Ammon's horn (tissue), 1 donor: Measurements from ENCODE around the gene RHOH.
"Not testable (repeated sequence)": the region's sequence is repeated elsewhere in the genome, so short reads cannot be mapped to it uniquely, and the experiment has no call there.

Experiments
- DNase-seq: peaks from one replicate; pipeline ENCODE4 v3.0.0-alpha.2; 2016; ENCODE audit warnings: low spot score

Gene RHOH, protein sequence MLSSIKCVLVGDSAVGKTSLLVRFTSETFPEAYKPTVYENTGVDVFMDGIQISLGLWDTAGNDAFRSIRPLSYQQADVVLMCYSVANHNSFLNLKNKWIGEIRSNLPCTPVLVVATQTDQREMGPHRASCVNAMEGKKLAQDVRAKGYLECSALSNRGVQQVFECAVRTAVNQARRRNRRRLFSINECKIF

DNA sequence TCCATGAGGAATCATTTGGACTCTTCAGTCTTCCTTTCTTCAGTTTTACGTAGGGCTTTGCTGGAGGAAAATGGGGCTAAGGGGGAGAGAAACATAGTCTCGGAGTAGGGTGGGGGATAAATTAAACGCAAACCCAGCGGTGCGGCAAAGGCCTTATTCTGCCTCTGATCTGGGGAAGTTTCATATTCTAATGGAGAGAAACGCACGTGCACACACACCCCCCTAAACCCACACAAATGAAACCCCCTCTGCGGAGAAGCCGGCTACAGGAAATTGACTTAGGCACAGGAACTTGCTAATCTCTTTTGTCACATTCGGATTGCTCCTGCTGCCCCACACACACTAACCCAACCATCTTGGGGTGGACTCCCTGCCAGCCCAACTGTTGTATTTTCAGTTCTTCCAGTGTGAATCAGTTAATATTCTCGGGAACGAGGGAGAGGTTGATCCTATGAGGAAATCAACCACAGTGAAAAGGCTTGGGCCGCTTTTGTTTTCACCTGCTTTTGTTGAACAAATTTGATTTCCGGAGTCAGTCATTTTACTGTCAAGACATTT lies at the start of gene RHOH:
Gene RHOH (plus strand): TSS at position 308 of the 558 bp plus-strand sequence. CDS start 46,356 bp downstream, outside the sequence.
- DNase-seq = no peak

DNA sequence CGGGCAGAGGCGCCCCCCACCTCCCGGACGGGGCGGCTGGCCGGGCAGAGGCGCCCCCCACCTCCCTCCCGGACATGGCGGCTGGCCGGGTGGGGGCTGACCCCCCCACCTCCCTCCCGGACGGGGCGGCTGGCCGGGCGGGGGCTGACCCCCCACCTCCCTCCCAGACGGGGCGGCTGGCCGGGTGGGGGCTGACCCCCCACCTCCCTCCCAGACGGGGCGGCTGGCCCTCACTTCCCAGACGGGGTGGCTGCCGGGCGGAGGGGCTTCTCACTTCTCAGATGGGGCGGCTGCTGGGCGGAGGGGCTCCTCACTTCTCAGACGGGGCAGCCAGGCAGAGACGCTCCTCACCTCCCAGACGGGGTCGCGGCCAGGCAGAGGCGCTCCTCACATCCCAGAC lies 49.3 kb upstream of the RHOH start:
- not testable (repeated sequence) for DNase-seq

DNA sequence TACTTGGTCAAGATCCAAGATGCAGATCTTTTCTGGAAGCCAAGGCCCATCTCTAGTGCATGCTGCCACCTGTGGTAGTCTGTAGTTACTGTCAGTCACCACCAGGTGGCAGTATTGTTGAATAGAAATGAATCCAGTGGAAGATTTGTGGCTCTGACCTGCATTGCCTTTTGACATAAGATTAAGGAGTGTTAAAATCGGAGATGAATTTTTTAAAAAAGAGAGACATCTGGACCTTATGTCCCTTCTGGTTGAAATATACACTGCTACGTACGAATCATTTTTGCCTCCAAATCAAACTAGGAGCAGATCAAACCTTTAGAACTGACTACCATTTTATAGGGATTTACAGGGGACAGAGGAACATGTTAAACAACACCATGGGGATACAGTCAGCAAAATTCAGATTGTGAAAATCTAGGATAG lies 46.9 kb upstream of the RHOH start:
- DNase-seq = peak; percentile 59

DNA sequence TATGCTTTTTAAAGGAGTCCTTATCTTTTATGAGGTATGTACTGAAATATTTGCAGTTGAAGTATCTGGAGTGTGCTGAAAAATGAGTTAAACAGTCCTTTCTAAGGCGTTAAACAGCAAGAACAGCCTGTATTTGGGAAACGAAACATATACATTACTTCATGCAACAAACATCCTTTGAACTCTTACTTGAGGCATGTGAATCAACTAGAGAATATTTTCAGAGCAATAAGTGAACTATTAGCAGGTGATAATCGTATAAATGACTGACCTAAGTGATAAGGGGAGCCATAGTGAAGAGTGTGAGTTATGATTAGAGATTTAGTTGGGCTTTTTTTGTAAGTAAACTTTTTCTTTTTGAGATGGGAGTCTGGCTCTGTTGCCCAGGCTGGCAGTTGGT lies 45.9 kb upstream of the RHOH start:
- DNase-seq = no peak

DNA sequence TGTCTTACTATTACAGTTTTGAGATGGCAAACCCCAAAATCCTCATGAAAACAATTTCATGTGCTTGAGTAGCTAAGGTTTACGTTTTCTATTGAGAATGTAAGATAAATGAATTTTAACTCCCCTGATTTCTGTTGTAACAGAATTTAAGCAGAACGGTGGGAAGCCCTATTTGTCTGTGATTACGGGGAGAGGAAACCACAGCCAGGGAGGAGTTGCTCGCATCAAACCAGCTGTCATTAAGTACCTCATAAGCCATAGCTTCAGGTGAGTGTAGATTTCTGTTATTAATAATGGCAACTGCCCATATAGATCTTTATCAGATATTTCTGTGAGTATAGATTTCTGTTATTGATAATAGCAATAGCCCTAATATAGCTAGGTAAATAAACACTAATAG lies 44.2 kb upstream of the RHOH start:
- no peak for DNase-seq

DNA sequence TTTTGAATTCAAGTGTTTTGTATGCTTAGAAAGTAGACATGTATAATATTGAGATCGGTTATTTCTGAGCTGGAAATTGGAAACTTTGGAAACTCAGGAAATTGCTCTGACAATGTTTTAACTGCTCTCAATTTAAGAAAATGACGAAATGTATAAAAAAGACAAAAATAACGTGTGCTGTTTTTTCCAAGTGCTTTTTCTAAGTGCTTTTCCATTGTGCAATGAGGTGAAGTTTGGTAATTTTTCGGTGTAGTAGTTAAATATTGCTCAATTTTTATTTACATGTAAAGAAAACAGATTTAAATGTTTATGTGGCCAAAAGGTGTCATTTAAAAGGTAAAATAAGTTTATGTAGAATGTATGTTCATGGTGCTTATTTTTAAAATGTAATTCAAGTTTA lies 39.4 kb upstream of the RHOH start:
- no peak for DNase-seq

DNA sequence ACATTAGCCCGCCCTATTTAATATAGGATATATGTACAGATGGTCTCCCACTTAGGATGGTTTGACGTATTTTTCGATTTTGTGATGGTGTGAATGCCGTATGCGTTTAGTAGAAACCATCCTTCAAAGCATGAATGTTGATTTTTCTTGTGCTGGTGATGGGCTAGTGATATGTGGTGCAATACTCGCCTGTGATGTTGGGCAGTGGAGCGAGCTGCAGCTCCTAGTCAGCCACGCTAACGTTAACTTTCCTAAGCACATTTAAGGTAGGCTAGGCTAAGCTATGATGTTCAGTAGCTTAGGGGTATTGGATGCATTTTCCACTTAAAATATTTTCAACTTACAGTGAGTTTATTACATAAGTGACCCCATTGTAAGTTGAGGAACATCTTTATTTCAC lies 36.6 kb upstream of the RHOH start:
- no peak for DNase-seq

DNA sequence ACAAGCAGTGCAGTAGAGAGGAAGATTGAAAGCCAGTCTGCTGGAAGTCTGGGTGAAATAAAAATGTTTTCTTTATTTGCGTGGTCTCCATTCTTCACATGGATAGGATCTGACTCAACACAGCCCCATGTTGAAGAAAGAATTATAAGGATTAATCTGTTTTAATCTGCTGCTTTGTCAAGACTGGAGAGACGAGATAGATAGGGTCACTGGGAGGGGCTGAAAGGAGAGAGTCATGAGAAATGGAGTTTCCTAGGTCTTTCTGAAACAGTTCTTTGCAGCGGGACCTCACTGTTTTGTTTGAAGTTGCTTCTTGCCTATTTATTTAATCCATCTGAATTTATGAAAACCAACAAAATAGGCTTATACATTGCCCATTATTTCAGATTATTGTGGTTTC lies 32.4 kb upstream of the RHOH start:
- DNase-seq = no peak

DNA sequence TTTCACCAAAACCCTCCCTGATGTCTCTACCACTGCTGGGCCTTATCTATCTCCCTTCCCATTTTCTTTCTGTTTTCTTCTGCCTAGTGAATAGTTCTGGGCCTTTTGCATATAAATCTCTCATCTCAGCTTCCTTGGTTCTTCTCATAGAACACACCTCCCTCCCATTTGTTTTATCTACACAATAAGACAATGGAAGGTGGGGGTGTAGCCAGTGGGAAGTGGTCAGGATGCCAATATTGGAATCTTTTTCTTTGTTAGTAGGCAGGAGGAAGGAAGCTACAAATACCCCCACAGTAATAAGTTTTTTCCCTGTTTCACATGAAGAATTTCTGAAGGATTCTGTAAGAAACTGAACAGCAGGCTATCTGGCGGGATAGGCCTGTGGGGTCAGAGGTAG lies 30.9 kb upstream of the RHOH start:
- no peak for DNase-seq

DNA sequence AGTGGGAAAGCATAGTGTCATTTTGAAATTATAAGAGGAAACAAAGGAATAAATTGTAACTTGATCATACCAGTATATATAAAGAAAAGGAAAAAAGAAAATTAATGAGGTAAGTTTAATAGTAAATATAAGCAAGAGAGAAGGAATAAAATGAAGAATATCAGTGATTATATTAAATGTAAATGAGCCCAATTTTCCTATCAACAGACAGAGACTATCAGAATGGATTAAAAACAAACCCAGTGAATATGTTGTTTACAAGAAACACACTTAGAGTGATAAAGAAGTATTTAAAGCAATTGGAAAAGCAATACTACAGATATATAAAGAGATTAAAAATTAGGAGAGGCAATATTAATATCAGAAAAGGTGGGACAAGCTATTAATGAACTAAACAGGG lies 28.8 kb upstream of the RHOH start:
- DNase-seq = no peak

DNA sequence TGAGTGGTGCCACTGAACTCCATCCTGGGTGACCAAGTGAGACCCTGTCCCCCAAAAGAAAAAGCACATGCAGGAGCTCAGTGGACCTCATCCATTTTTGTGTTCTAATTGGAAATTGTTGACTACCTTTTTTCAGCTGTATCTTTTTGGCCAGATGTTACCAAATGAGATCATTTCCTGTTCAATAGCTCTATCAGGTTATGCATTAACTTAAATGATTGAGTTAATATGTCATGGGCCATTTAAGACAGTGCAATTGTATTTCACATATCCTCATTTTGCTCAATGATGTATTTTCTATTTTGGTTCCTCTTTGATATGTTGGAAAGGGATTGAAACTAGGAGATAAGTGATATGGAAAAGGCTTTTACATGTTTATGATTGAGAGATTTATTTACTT lies 26.2 kb upstream of the RHOH start:
- DNase-seq = no peak

DNA sequence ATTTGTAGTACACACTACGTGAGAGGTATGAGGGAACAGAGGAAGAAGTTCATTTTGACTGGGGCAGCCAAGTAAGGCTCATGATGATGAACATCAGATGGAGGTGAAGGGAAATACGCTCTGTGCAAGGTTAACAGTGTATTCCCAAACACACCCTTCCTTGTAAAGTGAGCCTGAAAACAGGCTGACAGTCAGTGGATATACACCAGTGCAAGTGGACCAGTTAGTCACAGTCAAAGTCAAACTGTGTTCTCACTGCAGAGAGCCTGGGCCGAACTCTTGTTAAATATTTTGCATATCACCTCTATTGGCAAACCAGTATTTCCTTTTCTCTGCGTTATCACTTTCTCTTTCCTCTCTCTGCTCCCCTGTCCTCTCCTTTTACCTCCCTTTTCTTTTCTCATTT lies 23.4 kb upstream of the RHOH start:
- no peak for DNase-seq

DNA sequence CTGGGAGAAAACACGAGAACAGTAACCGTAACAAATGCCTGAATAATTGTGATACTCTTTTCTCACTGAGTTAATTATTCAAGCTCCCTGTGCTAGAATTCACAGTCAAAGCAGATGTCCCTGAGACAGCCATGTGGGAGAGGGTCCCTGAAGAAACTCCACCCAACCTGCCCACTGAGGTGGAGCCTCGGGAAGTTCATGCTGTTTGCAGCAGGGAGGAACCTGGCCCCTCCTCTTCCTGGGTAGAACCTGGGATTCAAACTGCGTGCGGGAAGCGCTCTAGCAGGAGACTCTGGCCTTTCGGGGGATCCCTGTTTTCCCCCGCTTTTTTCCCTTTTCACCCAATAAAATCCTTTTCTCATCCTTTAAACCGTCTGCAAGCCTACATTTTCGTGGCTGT lies 20.2 kb upstream of the RHOH start:
- DNase-seq = no peak

DNA sequence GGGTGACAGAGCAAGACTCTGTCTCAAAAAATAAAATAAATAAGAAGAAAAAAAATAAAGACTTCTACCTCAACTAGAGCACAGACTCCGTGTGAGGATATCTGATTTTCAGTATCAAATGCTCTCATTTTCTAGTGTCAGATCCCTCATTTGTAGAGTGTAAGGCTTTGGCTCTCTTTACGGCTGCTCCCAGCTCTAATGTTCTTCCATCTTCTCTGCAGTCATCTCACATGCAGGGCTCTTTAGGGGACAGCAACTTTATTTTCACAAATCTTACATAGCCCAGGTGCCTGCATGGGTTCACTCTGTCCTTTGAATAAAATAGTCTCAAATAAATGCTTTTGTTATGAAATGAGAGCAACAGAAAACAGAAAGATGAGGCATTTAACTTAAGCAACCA lies 19.2 kb upstream of the RHOH start:
- DNase-seq = no peak

DNA sequence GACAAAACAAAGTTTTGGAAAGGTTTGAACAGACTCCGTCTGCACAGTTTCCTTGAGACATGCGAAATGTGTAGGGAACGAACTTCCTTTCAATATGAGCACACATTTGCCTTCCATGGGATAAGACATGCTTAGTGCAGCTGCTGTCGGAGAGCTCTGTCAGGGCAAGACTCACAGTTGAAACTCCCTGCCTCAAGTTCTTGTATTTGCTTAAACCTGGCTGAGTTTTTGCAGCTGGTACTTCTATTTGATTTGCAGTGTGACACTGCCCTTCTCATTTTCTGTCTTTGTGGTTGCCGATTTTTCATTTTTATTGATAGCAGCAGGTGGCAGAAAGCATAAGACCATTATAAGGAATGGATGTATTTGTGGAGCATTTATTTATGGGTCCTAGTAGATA lies 18.2 kb upstream of the RHOH start:
- DNase-seq = no peak

DNA sequence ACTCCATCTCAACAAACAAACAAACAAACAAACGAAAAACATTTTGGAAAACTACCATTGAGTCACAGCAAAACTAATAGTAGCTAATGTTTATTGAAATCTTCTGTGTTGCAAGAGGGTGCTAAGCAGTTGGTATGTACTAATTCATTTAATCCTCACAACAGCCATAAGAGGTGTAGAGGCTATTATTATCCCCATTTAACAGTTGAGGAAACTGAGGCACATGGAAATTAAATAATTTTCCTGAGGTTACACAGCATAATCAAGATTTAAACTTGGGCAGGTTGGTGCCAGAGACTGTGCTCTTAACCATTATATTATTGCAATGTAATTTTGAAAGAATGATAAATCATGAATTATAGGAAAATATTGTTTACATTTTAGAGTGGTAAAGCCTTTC lies 17.5 kb upstream of the RHOH start:
- no peak for DNase-seq

DNA sequence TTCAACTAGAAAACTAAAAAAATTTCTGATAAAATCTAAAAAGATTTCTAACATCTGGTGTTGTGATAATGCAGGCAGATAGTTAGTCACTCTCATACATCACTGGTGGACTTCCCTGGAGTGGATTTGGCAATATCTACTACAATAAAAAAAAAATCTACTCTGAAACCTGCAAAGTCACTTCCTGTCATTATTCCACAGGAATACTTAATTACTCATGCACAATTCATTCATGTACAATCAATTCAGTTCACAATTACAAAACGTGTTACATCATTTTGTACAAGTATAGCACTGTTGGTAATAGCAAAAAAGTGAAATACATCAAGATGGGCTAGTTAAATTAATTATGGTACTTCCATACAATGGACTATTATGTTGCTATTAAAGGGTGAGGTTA lies 16.5 kb upstream of the RHOH start:
- no peak for DNase-seq

DNA sequence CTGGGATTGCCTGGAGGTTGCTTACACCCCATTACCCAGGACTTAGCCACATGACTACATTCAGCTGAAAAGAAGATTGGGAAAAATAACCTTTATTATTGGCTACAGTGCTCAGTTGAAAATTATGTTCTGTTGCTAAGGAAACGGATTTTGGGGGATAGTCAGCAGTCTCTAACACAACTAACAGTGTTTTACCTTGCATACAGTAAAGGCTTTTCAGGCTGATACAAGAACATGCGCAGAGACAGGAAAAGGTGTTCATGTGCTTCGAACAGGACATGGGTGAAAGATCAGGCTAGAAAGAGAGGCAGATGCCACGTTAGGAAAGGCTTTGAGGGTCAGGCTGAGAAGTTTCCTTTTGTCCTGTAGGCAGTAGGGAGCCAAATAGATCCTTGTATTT lies 14.8 kb upstream of the RHOH start:
- no peak for DNase-seq

DNA sequence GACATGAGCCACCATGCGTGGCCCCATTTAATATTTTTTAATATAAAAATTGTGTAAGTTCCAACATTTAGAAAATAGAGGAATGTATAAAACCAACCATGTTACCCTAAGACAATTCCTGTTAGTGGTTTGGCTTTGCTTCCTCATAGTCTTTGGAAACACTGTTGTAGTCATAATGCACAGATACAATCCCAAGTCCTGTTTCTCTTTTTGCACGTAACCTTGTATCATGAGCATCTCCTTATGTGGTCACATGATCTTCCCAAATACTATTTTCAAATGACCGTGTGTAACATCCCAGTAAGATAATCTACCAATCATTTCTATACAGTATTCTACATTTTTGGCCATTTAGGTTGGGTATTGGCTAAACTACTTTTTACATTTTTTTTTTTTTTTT lies 13.9 kb upstream of the RHOH start:
- DNase-seq = no peak

DNA sequence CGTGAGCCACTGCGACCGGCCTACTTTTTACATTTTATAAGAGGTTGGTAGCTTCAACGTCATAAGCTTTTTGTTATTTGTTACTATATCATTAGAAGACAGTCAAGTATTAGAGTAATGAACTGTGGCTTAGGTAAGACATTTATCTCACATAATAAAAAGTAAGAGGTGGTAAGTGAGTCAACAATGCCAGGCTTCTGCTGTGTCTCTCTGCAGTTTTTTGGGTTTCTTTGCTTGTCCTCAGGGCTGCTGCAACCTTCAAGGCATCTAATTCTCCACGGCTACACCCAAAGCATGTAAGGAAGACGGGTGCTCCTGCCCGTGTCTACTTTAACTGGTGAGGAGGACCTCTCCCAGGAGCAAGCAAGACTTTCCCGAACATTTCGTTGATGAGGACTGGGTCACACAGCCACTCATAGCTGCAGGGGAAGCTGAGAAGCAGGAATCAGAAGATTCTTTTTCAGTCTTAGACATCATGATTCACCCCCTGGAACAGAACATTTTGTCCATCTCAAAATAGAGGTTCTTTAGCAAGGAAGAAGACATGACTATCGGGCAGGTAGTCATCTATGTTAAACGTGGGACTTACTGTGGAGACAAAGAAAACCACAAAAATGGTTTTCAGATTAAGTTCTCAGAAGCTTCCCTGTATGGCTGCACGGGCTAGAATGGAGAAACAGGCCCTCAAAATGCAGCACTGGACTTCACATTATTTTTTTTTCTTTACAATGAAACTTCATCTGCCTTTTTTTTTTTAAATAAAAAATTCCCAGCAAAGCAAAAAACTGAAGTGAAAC lies 13.0 kb upstream of the RHOH start:
- DNase-seq = no peak

DNA sequence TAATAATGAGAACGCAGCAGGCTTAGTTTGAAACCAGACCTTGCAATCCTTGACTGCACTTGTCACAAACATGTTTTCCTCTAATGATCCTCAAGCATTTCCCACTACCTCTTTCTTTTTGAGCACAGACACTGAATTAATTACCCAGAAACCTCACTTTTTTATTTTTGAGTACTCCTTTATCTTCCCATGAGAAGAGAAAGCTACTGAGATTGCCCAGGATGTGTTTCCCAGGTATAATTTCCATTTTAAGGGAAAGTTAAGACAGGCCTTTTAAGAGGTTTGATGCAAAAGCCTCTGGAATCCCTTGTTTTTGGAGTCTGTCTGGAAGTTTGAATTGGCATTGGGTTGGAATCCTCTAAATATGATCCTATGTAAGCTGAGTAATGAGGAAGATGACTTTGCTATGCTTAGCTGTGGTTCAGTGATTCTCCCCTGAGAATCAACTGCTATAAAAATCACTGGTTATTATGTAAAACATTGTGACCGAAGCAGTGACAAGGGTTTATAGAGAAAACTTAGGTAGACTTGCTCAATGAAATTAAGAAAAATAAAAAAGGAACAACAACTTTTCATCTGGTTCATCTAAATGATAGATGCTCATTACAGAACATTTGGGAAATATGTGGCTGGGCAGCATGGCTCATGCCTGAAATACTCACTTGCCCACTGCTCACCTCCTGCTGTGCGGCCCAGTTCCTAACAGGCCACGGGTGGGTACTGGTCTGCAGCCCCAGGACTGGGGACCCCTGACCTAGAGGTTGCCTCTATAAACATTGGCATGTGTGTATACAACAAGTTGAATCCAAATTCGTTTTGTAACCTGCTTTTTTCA lies 10.8 kb upstream of the RHOH start:
- DNase-seq = no peak

DNA sequence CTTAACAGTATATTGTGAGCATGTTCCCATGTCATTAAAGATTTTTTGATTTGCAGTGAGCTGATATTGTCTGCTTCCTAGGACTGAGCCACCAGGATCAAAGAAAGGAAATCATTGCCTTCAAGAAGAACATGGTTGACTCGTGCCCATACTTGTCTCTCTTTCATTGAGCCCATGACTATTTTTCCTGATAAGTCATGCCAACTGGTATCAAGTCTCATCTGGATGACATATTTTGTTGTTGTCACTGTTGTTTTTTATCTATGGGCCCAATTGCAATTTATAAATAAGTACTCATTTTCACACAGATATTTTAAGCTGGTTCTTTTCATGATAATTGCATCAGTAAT lies 10.2 kb upstream of the RHOH start:
- DNase-seq = no peak

DNA sequence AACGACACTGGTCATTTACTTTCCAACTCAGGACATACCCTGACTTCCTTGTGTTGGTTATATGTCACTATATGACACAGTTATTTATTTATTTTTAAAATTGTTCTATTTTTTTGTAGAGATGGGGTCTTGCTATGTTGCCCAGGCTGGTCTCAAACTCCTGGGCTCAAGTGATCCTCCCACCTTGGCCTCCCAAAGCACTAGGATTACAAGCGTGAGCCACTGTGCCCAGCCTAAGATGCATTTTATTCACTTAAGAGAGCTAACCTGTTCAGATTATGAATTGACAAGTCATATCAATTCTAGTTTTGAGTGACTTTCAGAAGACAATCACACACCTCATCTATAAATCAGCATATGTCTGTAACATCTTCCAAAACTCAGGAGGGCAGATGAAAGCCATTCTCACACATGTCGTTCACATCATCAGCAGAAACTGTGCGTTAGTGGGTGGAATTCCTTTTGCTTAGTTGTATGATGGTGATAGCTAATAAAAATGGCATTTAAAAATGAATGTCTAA lies 9.4 kb upstream of the RHOH start:
- no peak for DNase-seq
